B cell (primary cell): ENCODE results near the gene PDE6A. TPM values are rescaled to one million over a fixed set of nuclear protein-coding genes. Genes with fewer than 3 reads are reported as not detected.

ENCODE experiments used
- ATAC-seq: fragments of 200-7000 bp; cut with Tn5 transposase; one replicate; pipeline ENCODE4 v1.10.0; 2021; ENCODE audit warnings: low read depth, mild to moderate bottlenecking, moderate number of reproducible peaks, moderate library complexity
- CTCF ChIA-PET: fragments of 350-600 bp; sonication (Branson Sonifier 250); formaldehyde crosslinking; loops from one replicate; lab custom pipeline; 2021; ENCODE audit warnings: antibody characterized with exemption, inconsistent platforms; lab: Charles Lee
- POLR2A ChIA-PET: fragments of 350-600 bp; sonication (Branson Sonifier 250); formaldehyde crosslinking; loops from one replicate; lab custom pipeline; 2021; ENCODE audit warnings: antibody characterized with exemption; lab: Charles Lee
- DNase-seq: peaks from one replicate; pipeline ENCODE4 v3.0.0; 2013
- H2AFZ ChIP-seq: 2 replicates; pipeline ENCODE4 v1.6.1; 2012; ENCODE audit warnings: mild to moderate bottlenecking, low read depth, low read length; ENCODE audit not compliant: insufficient read depth, poor library complexity, severe bottlenecking
- H3K27ac ChIP-seq, 2 donors: 1 replicate in 1 of 2; 2 replicates in 1 of 2; pipeline ENCODE4 v1.5.1; 2012 to 2013; ENCODE audit warnings: low read length in 2 of 2, mild to moderate bottlenecking in 2 of 2, moderate library complexity in 1 of 2
- H3K27me3 ChIP-seq, 4 experiments: fragments of 200-600 bp in 1 of 4; sonication (generic) in 1 of 4; replicated peaks in 1 of 4; 1 replicate in 2 of 4; 2 replicates in 2 of 4; pipeline versions ENCODE4 v1.6.1 to v1.7.0; 2013 to 2016; ENCODE audit warnings: low read length in 3 of 4, mild to moderate bottlenecking in 2 of 4, mixed read lengths in 1 of 4, moderate library complexity in 1 of 4; ENCODE audit not compliant: insufficient read depth in 4 of 4, control insufficient read depth in 3 of 4; ENCODE audit errors: control extremely low read depth in 1 of 4
- H3K36me3 ChIP-seq, 2 experiments: replicated peaks in 1 of 2; 1 replicate in 1 of 2; 2 replicates in 1 of 2; pipeline versions ENCODE4 v1.6.1 to v1.7.1; 2013; ENCODE audit warnings: low read length in 1 of 2; ENCODE audit not compliant: insufficient read depth in 2 of 2, control insufficient read depth in 1 of 2; ENCODE audit errors: control extremely low read depth in 1 of 2, extremely low read depth in 1 of 2
- H3K4me1 ChIP-seq, 2 donors: fragments of 200-600 bp in 1 of 2; sonication (generic) in 1 of 2; 1 replicate in 1 of 2; 2 replicates in 1 of 2; pipeline versions ENCODE4 v1.5.1 to v1.6.1; 2013 to 2017; ENCODE audit warnings: low read length in 2 of 2; ENCODE audit not compliant: control insufficient read depth in 2 of 2, insufficient read depth in 2 of 2
- H3K4me2 ChIP-seq: replicated peaks from 2 replicates; pipeline ENCODE3; 2012; ENCODE audit warnings: mild to moderate bottlenecking, low read depth, low read length; ENCODE audit not compliant: poor library complexity, severe bottlenecking
- H3K4me3 ChIP-seq, 5 experiments: fragments of 200-600 bp in 1 of 5; sonication (generic) in 1 of 5; 1 replicate in 3 of 5; 2 replicates in 2 of 5; pipeline versions ENCODE4 v1.5.1 to v1.7.0; 2011 to 2016; ENCODE audit warnings: low read length in 4 of 5, mild to moderate bottlenecking in 4 of 5, low read depth in 2 of 5, control low read depth in 1 of 5, moderate library complexity in 1 of 5; ENCODE audit not compliant: insufficient read depth in 1 of 5; ENCODE audit errors: control extremely low read depth in 1 of 5, extremely low read depth in 1 of 5
- H3K79me2 ChIP-seq: fragments of 200-600 bp; sonication (generic); one replicate; pipeline ENCODE4 v1.6.0; 2016; ENCODE audit warnings: low read length; ENCODE audit not compliant: control insufficient read depth, insufficient read depth
- H3K9ac ChIP-seq: fragments of 200-600 bp; sonication (generic); 2 replicates; pipeline ENCODE4 v1.6.1; 2017; ENCODE audit warnings: mild to moderate bottlenecking, low read length, moderate library complexity
- H3K9me3 ChIP-seq, 3 donors: one replicate each; pipeline versions ENCODE4 v1.6.1 to v1.7.1; 2013; ENCODE audit warnings: low read length in 2 of 3; ENCODE audit not compliant: control insufficient read depth in 2 of 3, insufficient read depth in 1 of 3; ENCODE audit errors: control extremely low read depth in 1 of 3
- H4K20me1 ChIP-seq: 2 replicates; pipeline ENCODE4 v1.6.0; 2012; ENCODE audit warnings: mild to moderate bottlenecking, low read length; ENCODE audit not compliant: insufficient read depth, control insufficient read depth, poor library complexity, severe bottlenecking
- H3K27ac Mint-ChIP-seq: one replicate; pipeline ENCODE4 v1.8.0; 2021; ENCODE audit warnings: mixed read lengths
- H3K27me3 Mint-ChIP-seq: one replicate; pipeline ENCODE4 v1.8.0; 2021; ENCODE audit warnings: mixed read lengths
- H3K4me1 Mint-ChIP-seq: one replicate; pipeline ENCODE4 v1.8.0; 2021; ENCODE audit warnings: mixed read lengths
- H3K4me3 Mint-ChIP-seq: one replicate; pipeline ENCODE4 v1.8.0; 2021; ENCODE audit warnings: mixed read lengths
- H3K9me3 Mint-ChIP-seq: one replicate; pipeline ENCODE4 v1.8.0; 2022; ENCODE audit warnings: mixed read lengths; ENCODE audit not compliant: insufficient read depth
- CTCF ChIP-seq: fragments of 200-600 bp; IDR thresholded peaks from one replicate; pipeline ENCODE4 v1.8.0; 2022; ENCODE audit warnings: antibody characterized with exemption, mild to moderate bottlenecking
- EZH2 ChIP-seq: IDR thresholded peaks from 2 replicates; pipeline ENCODE4 v1.6.1; 2012; ENCODE audit warnings: borderline replicate concordance, low read depth, mild to moderate bottlenecking, moderate library complexity, low read length; ENCODE audit not compliant: insufficient read depth, poor library complexity, severe bottlenecking
- WGBS: methylation state at CpG from one replicate; pipeline ENCODE4 v1.1.5; 2013; ENCODE audit warnings: missing lambda C conversion rate; ENCODE audit not compliant: insufficient coverage; 5-methylcytosine and 5-hydroxymethylcytosine counted together
- intact Hi-C: fragments of 100-400 bp; cut with micrococcal nuclease; formaldehyde crosslinking; loops from one replicate; pipeline ENCODE4 v1.10.0; 2022
- polyA plus RNA-seq: library from polyadenylated mRNA; depleted of rRNA; stranded (reverse); fragments of >200 nt; gene quantifications from 2 replicates; pipeline ENCODE4 v1.2.3, GENCODE V29; 2012
- total RNA-seq, 2 donors: library from RNA; stranded (reverse); fragments of 120-200 nt in 1 of 2; gene quantifications; 1 replicate in 1 of 2; 2 replicates in 1 of 2; pipeline versions ENCODE4 v1.2.3 to v1.2.4, GENCODE V29; 2013 to 2022

Gene PDE6A
- total and polyA plus RNA-seq, 2 donors (not counting 1 experiment from before 2014, with no cell fraction given): not detected

DNA sequence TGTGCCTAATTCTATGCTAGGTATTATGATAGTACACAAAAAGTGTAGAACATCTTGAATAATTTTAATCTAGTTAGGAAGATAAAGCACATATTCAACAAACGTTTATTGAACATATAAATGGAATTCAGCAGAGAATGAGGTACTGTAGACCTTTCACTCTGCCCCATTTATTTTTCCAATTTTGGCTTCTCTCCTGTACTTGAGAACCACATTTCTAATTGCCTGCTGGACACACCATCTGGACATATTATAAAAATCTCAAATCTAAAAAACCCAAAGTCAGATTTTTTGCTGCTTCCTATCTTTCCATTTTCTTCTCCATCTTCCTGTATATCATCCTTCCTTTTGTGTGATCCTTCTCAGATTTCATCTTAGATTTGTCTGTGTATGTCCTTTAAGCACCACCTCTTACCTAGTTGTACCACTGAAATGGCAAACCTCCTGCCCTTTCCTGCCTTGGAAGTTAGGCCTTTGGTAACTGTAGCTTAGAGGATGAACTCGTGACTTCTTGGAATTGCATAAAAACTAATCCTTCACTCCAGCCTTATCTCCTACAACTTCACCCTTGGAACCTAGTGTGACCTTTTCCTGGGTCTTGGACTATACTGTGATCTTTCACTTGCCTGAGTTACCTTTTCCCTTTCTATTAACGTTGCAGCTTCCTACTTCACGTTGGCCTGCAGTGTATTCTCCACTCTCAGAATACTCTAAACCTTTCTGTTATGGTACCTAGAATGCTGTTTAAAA, 24.8 kb upstream of the PDE6A start:
- POLR2A ChIA-PET: no interaction called here
- H3K27me3 ChIP-seq: no peaks in the 10 kb centered on the region
- no peaks in the 10 kb centered on the region for H3K36me3 ChIP-seq
- no peak for TF ChIP-seq CTCF
- TF ChIP-seq EZH2: no peak
- H3K4me3 ChIP-seq: no peak overlapping the region
- H3K27ac ChIP-seq: no peak overlapping the region
- H3K9me3 ChIP-seq: no peaks in the 10 kb centered on the region
- peaks cover 14% of the 10 kb centered on the region for H3K79me2 ChIP-seq
- no peak for DNase-seq
- no peaks in the 10 kb centered on the region for H3K27me3 Mint-ChIP-seq
- CTCF ChIA-PET: interaction anchor here (0.6 to 1.8 kb wide), 4 partner anchors 21 to 732 kb away, joined by 3 to 5 read pairs (median 4); no protein-coding TSS in a partner anchor
- no peak overlapping the region for H3K4me2 ChIP-seq
- intact Hi-C loops: loop anchor here (10.0 kb wide), 1 partner anchor 1285 kb away; the partner anchor contains the start of gene GM2A
- no peak for ATAC-seq
- H4K20me1 ChIP-seq: no peaks in the 10 kb centered on the region
- 83% methylated on average over 1 of the region's 4 CpGs for WGBS
- H3K4me1 ChIP-seq: no peaks in the 10 kb centered on the region
- H3K9me3 Mint-ChIP-seq: no peaks in the 10 kb centered on the region
- H3K4me3 Mint-ChIP-seq: no peak overlapping the region
- no peak overlapping the region for H2AFZ ChIP-seq
- no peaks in the 10 kb centered on the region for H3K4me1 Mint-ChIP-seq
- no peak overlapping the region for H3K27ac Mint-ChIP-seq
- H3K9ac ChIP-seq: no peak overlapping the region

DNA sequence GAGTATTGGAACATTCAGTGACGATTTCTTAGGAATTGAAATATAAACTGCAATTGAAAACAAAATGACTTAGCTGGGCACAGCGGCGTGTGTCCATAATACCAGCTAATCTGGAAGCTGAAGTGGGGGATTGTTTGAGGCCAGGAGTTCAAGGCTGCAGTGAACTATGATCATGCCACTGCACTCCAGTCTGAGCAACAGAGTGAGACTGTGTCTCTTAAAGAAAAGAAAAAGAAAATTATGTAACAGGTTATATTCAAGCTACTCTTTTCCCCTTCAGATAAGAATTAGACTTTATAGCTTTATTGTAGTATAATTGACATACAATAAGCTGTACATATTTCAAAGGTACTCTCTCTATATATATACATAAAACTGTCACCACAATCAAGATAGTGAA, 22.4 kb upstream of the PDE6A start:
- no peaks in the 10 kb centered on the region for H3K27me3 ChIP-seq
- DNase-seq: no peak
- H3K27ac Mint-ChIP-seq: no peak overlapping the region
- POLR2A ChIA-PET: no interaction called here
- TF ChIP-seq CTCF (no peak), EZH2 (no peak)
- peaks cover 3% of the 10 kb centered on the region for H3K4me1 Mint-ChIP-seq
- H3K4me2 ChIP-seq: no peak overlapping the region
- no peaks in the 10 kb centered on the region for H3K9me3 ChIP-seq
- no peak overlapping the region for H3K4me3 ChIP-seq
- no peaks in the 10 kb centered on the region for H4K20me1 ChIP-seq
- peaks cover 0 to under 1% of the 10 kb centered on the region in 2 donors for H3K4me1 ChIP-seq
- H3K27ac ChIP-seq: no peak overlapping the region
- H3K9ac ChIP-seq: no peak overlapping the region
- CTCF ChIA-PET: interaction anchor here (0.8 to 1.0 kb wide), 3 partner anchors 8 to 24 kb away, joined by 3 to 5 read pairs (median 3); no protein-coding TSS in a partner anchor
- 95% methylated on average over 3 of the region's 3 CpGs for WGBS
- no peaks in the 10 kb centered on the region for H3K27me3 Mint-ChIP-seq
- no peaks in the 10 kb centered on the region for H3K9me3 Mint-ChIP-seq
- H3K36me3 ChIP-seq: no peaks in the 10 kb centered on the region
- H3K4me3 Mint-ChIP-seq: no peak overlapping the region
- intact Hi-C loops: loop anchor here (10.0 kb wide), 1 partner anchor 1288 kb away; the partner anchor contains the start of gene GM2A
- H3K79me2 ChIP-seq: peaks cover 21% of the 10 kb centered on the region
- no peak for ATAC-seq
- H2AFZ ChIP-seq: no peak overlapping the region
